Measurements from ENCODE around the gene ATF6. TPM values are rescaled to one million over a fixed set of nuclear protein-coding genes. Genes with fewer than 3 reads are reported as not detected.

The ATF6 gene
- total RNA-seq, 1 experiment from 2014 or later, result 16.4 TPM

DNA sequence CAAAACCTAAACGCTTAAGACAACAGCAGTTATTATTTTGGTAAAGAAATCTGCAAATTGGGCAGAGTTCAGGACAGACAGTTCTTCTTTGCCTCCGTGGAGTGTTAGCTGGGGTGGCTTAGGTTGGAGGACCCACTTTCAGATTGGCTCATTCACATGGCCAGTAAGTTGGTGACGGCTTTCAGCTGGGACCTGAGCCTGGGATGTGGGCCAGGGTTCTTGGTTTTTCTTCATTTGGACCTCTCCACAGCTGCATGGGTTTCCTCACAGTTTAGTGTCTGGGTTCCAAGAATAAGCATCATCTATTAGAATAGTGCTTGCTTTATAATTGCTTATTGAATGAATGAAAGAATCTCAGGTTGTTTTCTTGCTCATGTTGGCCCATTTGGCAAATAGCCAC lies 72.2 kb downstream of the ATF6 start:
- DNase-seq (ENCODE audit: low read depth, low spot score) (no peak), ATAC-seq (no peak)
- no TSS peak for BruUV-seq (replicated peaks)
- H3K36me3 ChIP-seq (ENCODE audit: control insufficient read depth, insufficient read depth, low read length), result no peaks in the 10 kb centered on the region
- no peaks in the 10 kb centered on the region for H3K27me3 ChIP-seq (ENCODE audit: control insufficient read depth, insufficient read depth, low read length)
- in situ Hi-C loops (cut with HindIII; ENCODE audit: low pct_unique_long_range_greater_than_20kb, low sequenced_read_pairs), result no loop called here
- TF ChIP-seq, protein P1, sequence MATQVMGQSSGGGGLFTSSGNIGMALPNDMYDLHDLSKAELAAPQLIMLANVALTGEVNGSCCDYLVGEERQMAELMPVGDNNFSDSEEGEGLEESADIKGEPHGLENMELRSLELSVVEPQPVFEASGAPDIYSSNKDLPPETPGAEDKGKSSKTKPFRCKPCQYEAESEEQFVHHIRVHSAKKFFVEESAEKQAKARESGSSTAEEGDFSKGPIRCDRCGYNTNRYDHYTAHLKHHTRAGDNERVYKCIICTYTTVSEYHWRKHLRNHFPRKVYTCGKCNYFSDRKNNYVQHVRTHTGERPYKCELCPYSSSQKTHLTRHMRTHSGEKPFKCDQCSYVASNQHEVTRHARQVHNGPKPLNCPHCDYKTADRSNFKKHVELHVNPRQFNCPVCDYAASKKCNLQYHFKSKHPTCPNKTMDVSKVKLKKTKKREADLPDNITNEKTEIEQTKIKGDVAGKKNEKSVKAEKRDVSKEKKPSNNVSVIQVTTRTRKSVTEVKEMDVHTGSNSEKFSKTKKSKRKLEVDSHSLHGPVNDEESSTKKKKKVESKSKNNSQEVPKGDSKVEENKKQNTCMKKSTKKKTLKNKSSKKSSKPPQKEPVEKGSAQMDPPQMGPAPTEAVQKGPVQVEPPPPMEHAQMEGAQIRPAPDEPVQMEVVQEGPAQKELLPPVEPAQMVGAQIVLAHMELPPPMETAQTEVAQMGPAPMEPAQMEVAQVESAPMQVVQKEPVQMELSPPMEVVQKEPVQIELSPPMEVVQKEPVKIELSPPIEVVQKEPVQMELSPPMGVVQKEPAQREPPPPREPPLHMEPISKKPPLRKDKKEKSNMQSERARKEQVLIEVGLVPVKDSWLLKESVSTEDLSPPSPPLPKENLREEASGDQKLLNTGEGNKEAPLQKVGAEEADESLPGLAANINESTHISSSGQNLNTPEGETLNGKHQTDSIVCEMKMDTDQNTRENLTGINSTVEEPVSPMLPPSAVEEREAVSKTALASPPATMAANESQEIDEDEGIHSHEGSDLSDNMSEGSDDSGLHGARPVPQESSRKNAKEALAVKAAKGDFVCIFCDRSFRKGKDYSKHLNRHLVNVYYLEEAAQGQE (IDR thresholded peaks at IDR 0.05; ENCODE audit: insufficient read depth in 1 of 2, low read depth in 2 of 2, low read length in 1 of 2), result no peak
- no peak for TF ChIP-seq TCF7L2 (IDR thresholded peaks at IDR 0.05; ENCODE audit: low read depth, low read length)
- TF ChIP-seq, protein P2, sequence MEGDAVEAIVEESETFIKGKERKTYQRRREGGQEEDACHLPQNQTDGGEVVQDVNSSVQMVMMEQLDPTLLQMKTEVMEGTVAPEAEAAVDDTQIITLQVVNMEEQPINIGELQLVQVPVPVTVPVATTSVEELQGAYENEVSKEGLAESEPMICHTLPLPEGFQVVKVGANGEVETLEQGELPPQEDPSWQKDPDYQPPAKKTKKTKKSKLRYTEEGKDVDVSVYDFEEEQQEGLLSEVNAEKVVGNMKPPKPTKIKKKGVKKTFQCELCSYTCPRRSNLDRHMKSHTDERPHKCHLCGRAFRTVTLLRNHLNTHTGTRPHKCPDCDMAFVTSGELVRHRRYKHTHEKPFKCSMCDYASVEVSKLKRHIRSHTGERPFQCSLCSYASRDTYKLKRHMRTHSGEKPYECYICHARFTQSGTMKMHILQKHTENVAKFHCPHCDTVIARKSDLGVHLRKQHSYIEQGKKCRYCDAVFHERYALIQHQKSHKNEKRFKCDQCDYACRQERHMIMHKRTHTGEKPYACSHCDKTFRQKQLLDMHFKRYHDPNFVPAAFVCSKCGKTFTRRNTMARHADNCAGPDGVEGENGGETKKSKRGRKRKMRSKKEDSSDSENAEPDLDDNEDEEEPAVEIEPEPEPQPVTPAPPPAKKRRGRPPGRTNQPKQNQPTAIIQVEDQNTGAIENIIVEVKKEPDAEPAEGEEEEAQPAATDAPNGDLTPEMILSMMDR (IDR thresholded peaks at IDR 0.05), result no peak
- no peak for TF ChIP-seq SIN3A (IDR thresholded peaks at IDR 0.05; ENCODE audit: borderline replicate concordance, insufficient read depth, low read depth, low read length)
- TF ChIP-seq POLR2AphosphoS5 (IDR thresholded peaks at IDR 0.05; ENCODE audit: low read depth, low read length), result no peak
- H3K4me1 ChIP-seq (ENCODE audit: control insufficient read depth, insufficient read depth, low read length), result no peaks in the 10 kb centered on the region
- POLR2A ChIA-PET, result no interaction called here
- CTCF ChIA-PET, result no interaction called here
- no peak overlapping the region for H3K27ac ChIP-seq (ENCODE audit: low read length)
- no peaks in the 10 kb centered on the region for H3K9me3 ChIP-seq (ENCODE audit: control insufficient read depth, insufficient read depth, low read depth, low read length)
- H3K4me3 ChIP-seq (ENCODE audit: low read depth in 2 of 2, low read length in 2 of 2), result no peak overlapping the region
- intact Hi-C loops (cut with micrococcal nuclease; ENCODE audit: unreplicated experiment), result no loop called here

DNA sequence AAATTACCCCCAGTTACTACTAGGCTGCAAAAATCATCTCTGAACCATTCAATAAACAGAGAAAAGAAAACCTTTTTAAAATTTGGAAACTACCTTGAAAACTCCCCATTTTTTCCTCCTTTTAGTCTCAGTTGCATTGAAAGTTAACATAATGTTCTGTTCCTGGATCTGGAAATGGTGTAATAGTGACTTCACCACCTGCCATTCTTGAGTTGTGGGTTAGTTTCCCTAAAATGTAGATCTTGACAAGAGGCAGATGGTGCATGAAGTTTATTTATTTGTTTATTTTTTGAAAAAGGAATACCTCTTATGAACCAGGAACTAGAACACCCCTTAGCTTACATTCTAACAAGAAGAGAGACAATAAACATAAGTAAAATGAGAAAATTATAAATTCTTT lies 72.8 kb downstream of the ATF6 start:
- Histone ChIP-seq H3K4me1 (ENCODE audit: control insufficient read depth, insufficient read depth, low read length) (no peaks in the 10 kb centered on the region), H3K4me3 (ENCODE audit: low read depth in 2 of 2, low read length in 2 of 2) (no peak overlapping the region), H3K27me3 (ENCODE audit: control insufficient read depth, insufficient read depth, low read length) (no peaks in the 10 kb centered on the region), H3K27ac (ENCODE audit: low read length) (no peak overlapping the region), H3K9me3 (ENCODE audit: control insufficient read depth, insufficient read depth, low read depth, low read length) (no peaks in the 10 kb centered on the region), H3K36me3 (ENCODE audit: control insufficient read depth, insufficient read depth, low read length) (no peaks in the 10 kb centered on the region)
- DNase-seq (ENCODE audit: low read depth, low spot score) (no peak), ATAC-seq (no peak)
- BruUV-seq (replicated peaks), result no TSS peak
- intact Hi-C loops (cut with micrococcal nuclease; ENCODE audit: unreplicated experiment) (no loop called here), in situ Hi-C loops (cut with HindIII; ENCODE audit: low pct_unique_long_range_greater_than_20kb, low sequenced_read_pairs) (no loop called here)
- CTCF ChIA-PET, result no interaction called here
- no peak for TF ChIP-seq POLR2AphosphoS5 (IDR thresholded peaks at IDR 0.05; ENCODE audit: low read depth, low read length)
- TF ChIP-seq, protein P2 (IDR thresholded peaks at IDR 0.05), result no peak
- no peak for TF ChIP-seq TCF7L2 (IDR thresholded peaks at IDR 0.05; ENCODE audit: low read depth, low read length)
- no peak for TF ChIP-seq SIN3A (IDR thresholded peaks at IDR 0.05; ENCODE audit: borderline replicate concordance, insufficient read depth, low read depth, low read length)
- TF ChIP-seq, protein P1 (IDR thresholded peaks at IDR 0.05; ENCODE audit: insufficient read depth in 1 of 2, low read depth in 2 of 2, low read length in 1 of 2), result no peak
- POLR2A ChIA-PET, result no interaction called here

Data from Panc1 (cell line).